ENCODE measurements around the gene RDH5.

Gene RDH5

GRCh38 chr12:55703901-55704761 lies 16.1 kb upstream of the RDH5 start:
- Mint-ChIP-seq H3K27me3 (peaks cover 8% of the 10 kb centered on the region), H3K9me3 (ENCODE audit: low read depth) (no peaks in the 10 kb centered on the region)

GRCh38 chr12:55704824-55705718 lies 15.1 kb upstream of the RDH5 start:
- H3K36me3 Mint-ChIP-seq = no peaks in the 10 kb centered on the region
- H3K4me1 Mint-ChIP-seq (ENCODE audit: low read depth) = peaks cover 19% of the 10 kb centered on the region
- no peak overlapping the region for H3K27ac Mint-ChIP-seq
- H3K27me3 Mint-ChIP-seq = peaks cover 9% of the 10 kb centered on the region
- H3K4me3 Mint-ChIP-seq = no peak overlapping the region
- no peaks in the 10 kb centered on the region for H3K9me3 Mint-ChIP-seq (ENCODE audit: low read depth)

More at GRCh38 chr12:55703901-55704761, 16.1 kb upstream of the RDH5 start:
- H3K4me1 Mint-ChIP-seq (ENCODE audit: low read depth) = peaks cover 18% of the 10 kb centered on the region
- H3K4me3 Mint-ChIP-seq = no peak overlapping the region
- no peaks in the 10 kb centered on the region for H3K36me3 Mint-ChIP-seq
- no peak overlapping the region for H3K27ac Mint-ChIP-seq

GRCh38 chr12:55705782-55706402 lies 14.3 kb upstream of the RDH5 start:
- H3K9me3 Mint-ChIP-seq (ENCODE audit: low read depth) = no peaks in the 10 kb centered on the region
- H3K4me1 Mint-ChIP-seq (ENCODE audit: low read depth) = peaks cover 19% of the 10 kb centered on the region
- H3K36me3 Mint-ChIP-seq = no peaks in the 10 kb centered on the region
- peaks cover 9% of the 10 kb centered on the region for H3K27me3 Mint-ChIP-seq
- no peak overlapping the region for H3K27ac Mint-ChIP-seq
- no peak overlapping the region for H3K4me3 Mint-ChIP-seq

GRCh38 chr12:55706568-55707218 lies 13.5 kb upstream of the RDH5 start:
- no peaks in the 10 kb centered on the region for H3K36me3 Mint-ChIP-seq
- peaks cover 9% of the 10 kb centered on the region for H3K27me3 Mint-ChIP-seq
- H3K27ac Mint-ChIP-seq = no peak overlapping the region
- H3K4me3 Mint-ChIP-seq = peak overlapping the region; percentile 78
- H3K9me3 Mint-ChIP-seq (ENCODE audit: low read depth) = no peaks in the 10 kb centered on the region
- H3K4me1 Mint-ChIP-seq (ENCODE audit: low read depth) = peaks cover 19% of the 10 kb centered on the region

GRCh38 chr12:55707219-55707671 lies 12.9 kb upstream of the RDH5 start:
- no peak overlapping the region for H3K27ac Mint-ChIP-seq
- H3K27me3 Mint-ChIP-seq = peaks cover 9% of the 10 kb centered on the region

GRCh38 chr12:55707841-55708694 lies 12.1 kb upstream of the RDH5 start, which contains the start of gene ITGA7:
Gene ITGA7 (minus strand): TSS chr12:55707904. CDS start chr12:55707682, 222 bp downstream.
- Mint-ChIP-seq H3K9me3 (ENCODE audit: low read depth) (no peaks in the 10 kb centered on the region), H3K27me3 (peaks cover 9% of the 10 kb centered on the region), H3K27ac (no peak within 1 kb of the TSS), H3K4me1 (ENCODE audit: low read depth) (peaks cover 19% of the 10 kb centered on the region), H3K36me3 (no peaks in the 10 kb centered on the region), H3K4me3 (peak within 1 kb of the TSS; percentile 78)

More at GRCh38 chr12:55707219-55707671, 12.9 kb upstream of the RDH5 start:
- H3K4me3 Mint-ChIP-seq = peak overlapping the region; percentile 78
- no peaks in the 10 kb centered on the region for H3K36me3 Mint-ChIP-seq
- H3K4me1 Mint-ChIP-seq (ENCODE audit: low read depth) = peaks cover 19% of the 10 kb centered on the region
- no peaks in the 10 kb centered on the region for H3K9me3 Mint-ChIP-seq (ENCODE audit: low read depth)

GRCh38 chr12:55708695-55709233 lies 11.4 kb upstream of the RDH5 start:
- H3K27me3 Mint-ChIP-seq = peaks cover 9% of the 10 kb centered on the region
- peaks cover 19% of the 10 kb centered on the region for H3K4me1 Mint-ChIP-seq (ENCODE audit: low read depth)
- no peak overlapping the region for H3K27ac Mint-ChIP-seq
- no peaks in the 10 kb centered on the region for H3K36me3 Mint-ChIP-seq
- peak overlapping the region; percentile 77 for H3K4me3 Mint-ChIP-seq
- no peaks in the 10 kb centered on the region for H3K9me3 Mint-ChIP-seq (ENCODE audit: low read depth)

GRCh38 chr12:55711786-55712553 lies 8.2 kb upstream of the RDH5 start:
- Mint-ChIP-seq H3K27me3 (peaks cover 5% of the 10 kb centered on the region), H3K4me1 (ENCODE audit: low read depth) (peaks cover 30% of the 10 kb centered on the region), H3K4me3 (no peak overlapping the region), H3K36me3 (no peaks in the 10 kb centered on the region), H3K27ac (no peak overlapping the region), H3K9me3 (ENCODE audit: low read depth) (no peaks in the 10 kb centered on the region)

GRCh38 chr12:55712700-55713415 lies 7.3 kb upstream of the RDH5 start:
- H3K36me3 Mint-ChIP-seq = no peaks in the 10 kb centered on the region
- H3K4me3 Mint-ChIP-seq = no peak overlapping the region
- H3K27me3 Mint-ChIP-seq = peaks cover 3% of the 10 kb centered on the region
- no peak overlapping the region for H3K27ac Mint-ChIP-seq
- H3K4me1 Mint-ChIP-seq (ENCODE audit: low read depth) = peaks cover 34% of the 10 kb centered on the region
- no peaks in the 10 kb centered on the region for H3K9me3 Mint-ChIP-seq (ENCODE audit: low read depth)

GRCh38 chr12:55713721-55714120 lies 6.5 kb upstream of the RDH5 start:
- H3K36me3 Mint-ChIP-seq = no peaks in the 10 kb centered on the region
- H3K27me3 Mint-ChIP-seq = peaks cover 3% of the 10 kb centered on the region
- no peaks in the 10 kb centered on the region for H3K9me3 Mint-ChIP-seq (ENCODE audit: low read depth)
- no peak overlapping the region for H3K4me3 Mint-ChIP-seq
- peak overlapping the region; percentile 6 for H3K27ac Mint-ChIP-seq
- H3K4me1 Mint-ChIP-seq (ENCODE audit: low read depth) = peaks cover 33% of the 10 kb centered on the region

- Mint-ChIP-seq H3K4me1 (ENCODE audit: low read depth) (peaks cover 30% of the 10 kb centered on the region), H3K36me3 (no peaks in the 10 kb centered on the region), H3K27ac (peak overlapping the region; percentile 84), H3K9me3 (ENCODE audit: low read depth) (no peaks in the 10 kb centered on the region), H3K27me3 (no peaks in the 10 kb centered on the region), H3K4me3 (peak overlapping the region; percentile 89)
These were observed 4.9 kb upstream of the RDH5 start for GRCh38 chr12:55715169-55715764.
